ENCODE data around the gene SMIM14.

GRCh38 chr4:39514888-39515401, 123.7 kb downstream of the SMIM14 start:
- no peak for TF ChIP-seq CTCF (IDR thresholded peaks at IDR 0.05)
- TF ChIP-seq EZH2 (IDR thresholded peaks at IDR 0.05) = no peak

Data from neural progenitor cell (in vitro differentiated cells).